Caco-2 (cell line): ENCODE data around the gene CNTN6. TPM values are rescaled to one million over a fixed set of nuclear protein-coding genes. Genes with fewer than 3 reads are reported as not detected.

ENCODE experiments used
- BruUV-seq: library from RNA; stranded (reverse); fragments of 400-500 nt; replicated peaks from 2 replicates; lab custom pipeline; 2021; lab: Mats Ljungman, UMichigan
- CTCF ChIA-PET: fragments of 300-600 bp; sonication (Branson Sonifier 250); formaldehyde crosslinking; loops from one replicate; lab custom pipeline; 2022; ENCODE audit warnings: antibody characterized with exemption; lab: Charles Lee
- POLR2A ChIA-PET: fragments of 300-600 bp; sonication (Branson Sonifier 250); formaldehyde crosslinking; loops from one replicate; lab custom pipeline; 2022; ENCODE audit warnings: antibody characterized with exemption; lab: Charles Lee
- DNase-seq, 2 experiments: peaks; one replicate each; pipeline versions ENCODE4 v3.0.0 to v3.0.0-alpha.2; 2020 to 2022
- H3K27me3 ChIP-seq: replicated peaks from 2 replicates; pipeline ENCODE4 v1.6.0; 2011; ENCODE audit warnings: low read length; ENCODE audit not compliant: control insufficient read depth, insufficient read depth
- H3K36me3 ChIP-seq: 2 replicates; pipeline ENCODE4 v1.5.1; 2011; ENCODE audit warnings: low read length; ENCODE audit not compliant: control insufficient read depth, insufficient read depth
- H3K4me1 ChIP-seq: fragments of 250-450 bp; sonication (Bioruptor Pico); 2 replicates; pipeline ENCODE4 v1.5.1; 2020; ENCODE audit warnings: mild to moderate bottlenecking
- H3K4me3 ChIP-seq: 2 replicates; pipeline ENCODE4 v1.5.1; 2011; ENCODE audit warnings: low read depth, mild to moderate bottlenecking, control low read depth, low read length
- H3K9me3 ChIP-seq: fragments of 250-450 bp; sonication (Bioruptor Pico); 2 replicates; pipeline ENCODE4 v1.5.1; 2020; ENCODE audit warnings: mild to moderate bottlenecking, moderate library complexity
- H3K27ac Mint-ChIP-seq: one replicate; pipeline ENCODE4 v1.8.0; 2022; ENCODE audit warnings: mixed read lengths; ENCODE audit not compliant: unreplicated experiment
- H3K27me3 Mint-ChIP-seq: one replicate; pipeline ENCODE4 v1.8.0; 2022; ENCODE audit warnings: mixed read lengths; ENCODE audit not compliant: insufficient read depth, unreplicated experiment
- H3K36me3 Mint-ChIP-seq: one replicate; pipeline ENCODE4 v1.8.0; 2022; ENCODE audit warnings: mild to moderate bottlenecking, mixed read lengths; ENCODE audit not compliant: insufficient read depth, unreplicated experiment
- H3K4me1 Mint-ChIP-seq: one replicate; pipeline ENCODE4 v1.8.0; 2022; ENCODE audit warnings: low read depth, mixed read lengths; ENCODE audit not compliant: unreplicated experiment
- H3K4me3 Mint-ChIP-seq: one replicate; pipeline ENCODE4 v1.8.0; 2022; ENCODE audit warnings: mild to moderate bottlenecking, moderate library complexity, mixed read lengths; ENCODE audit not compliant: unreplicated experiment
- H3K9me3 Mint-ChIP-seq: one replicate; pipeline ENCODE4 v1.8.0; 2022; ENCODE audit warnings: mixed read lengths; ENCODE audit not compliant: unreplicated experiment
- CTCF ChIP-seq, 2 experiments: fragments of 200-600 bp in 1 of 2; IDR thresholded peaks; 1 replicate in 1 of 2; 2 replicates in 1 of 2; pipeline versions ENCODE4 v1.5.1 to v1.8.0; 2011 to 2022; ENCODE audit warnings: antibody characterized with exemption in 1 of 2, control low read depth in 1 of 2, inconsistent platforms in 1 of 2, low read depth in 1 of 2, low read length in 1 of 2, mild to moderate bottlenecking in 1 of 2, moderate library complexity in 1 of 2; ENCODE audit not compliant: insufficient read depth in 1 of 2, severe bottlenecking in 1 of 2, unreplicated experiment in 1 of 2
- intact Hi-C: fragments of 100-400 bp; cut with micrococcal nuclease; formaldehyde crosslinking; loops from one replicate; pipeline ENCODE4 v1.10.0; 2022; ENCODE audit not compliant: unreplicated experiment
- total RNA-seq: library from RNA; stranded (reverse); gene quantifications from 2 replicates; pipeline ENCODE4 v1.2.3, GENCODE V29; 2022

The CNTN6 gene
- total RNA-seq, 1 experiment from 2014 or later, result not detected

GRCh38 chr3:1252061-1252430 lies 159.2 kb downstream of the CNTN6 start:
- ChIA-PET CTCF (interaction anchor here (0.5 to 1.1 kb wide), 2 partner anchors 170 to 247 kb away, joined by 3 to 5 read pairs; no protein-coding TSS in a partner anchor), POLR2A (no interaction called here)
- no peak overlapping the region for H3K27ac Mint-ChIP-seq
- no TSS peak for BruUV-seq
- Histone ChIP-seq H3K9me3 (no peaks in the 10 kb centered on the region), H3K27me3 (no peaks in the 10 kb centered on the region), H3K4me3 (no peak overlapping the region), H3K4me1 (no peaks in the 10 kb centered on the region), H3K36me3 (no peaks in the 10 kb centered on the region)
- no peaks in the 10 kb centered on the region for H3K9me3 Mint-ChIP-seq
- no peaks in the 10 kb centered on the region for H3K36me3 Mint-ChIP-seq
- H3K4me3 Mint-ChIP-seq, result no peak overlapping the region
- TF ChIP-seq CTCF (IDR thresholded peaks at IDR 0.05; ENCODE audit: insufficient read depth in 1 of 2, low read depth in 1 of 2, low read length in 1 of 2, severe bottlenecking in 1 of 2, unreplicated experiment in 1 of 2), result no peak
- intact Hi-C loops, result loop anchor here (5.0 kb wide), 1 partner anchor 345 kb away; no protein-coding TSS in a partner anchor
- no peak for DNase-seq
- H3K4me1 Mint-ChIP-seq, result no peaks in the 10 kb centered on the region
- H3K27me3 Mint-ChIP-seq, result peaks cover 10% of the 10 kb centered on the region

DNA sequence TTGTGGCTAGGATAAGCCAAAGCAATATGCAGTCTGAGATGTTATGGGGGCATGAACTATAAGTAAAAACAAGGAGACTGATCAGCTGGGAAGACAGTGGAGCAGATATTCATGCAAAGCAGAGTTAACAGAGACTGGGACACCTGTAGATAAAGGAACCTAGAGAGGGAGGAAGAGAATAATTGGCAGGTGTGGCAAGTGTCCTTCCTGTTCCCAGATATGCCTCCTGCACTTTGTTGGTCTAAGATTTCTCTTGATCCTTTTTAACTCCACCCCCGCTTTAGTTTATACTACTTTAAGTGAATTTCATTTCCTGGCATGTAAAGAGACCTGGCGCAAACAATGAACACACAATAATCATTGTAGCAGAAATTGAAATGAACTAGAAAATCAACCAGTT lies 169.4 kb downstream of the CNTN6 start:
- no peaks in the 10 kb centered on the region for H3K4me1 ChIP-seq
- ChIA-PET POLR2A (no interaction called here), CTCF (no interaction called here)
- H3K9me3 ChIP-seq, result no peaks in the 10 kb centered on the region
- intact Hi-C loops, result no loop called here
- H3K27me3 Mint-ChIP-seq, result peaks cover 6% of the 10 kb centered on the region
- no peak for DNase-seq
- H3K9me3 Mint-ChIP-seq, result no peaks in the 10 kb centered on the region
- no peak overlapping the region for H3K4me3 Mint-ChIP-seq
- no peak overlapping the region for H3K27ac Mint-ChIP-seq
- no peak overlapping the region for H3K4me3 ChIP-seq
- no peak for TF ChIP-seq CTCF (IDR thresholded peaks at IDR 0.05; ENCODE audit: insufficient read depth in 1 of 2, low read depth in 1 of 2, low read length in 1 of 2, severe bottlenecking in 1 of 2, unreplicated experiment in 1 of 2)
- H3K4me1 Mint-ChIP-seq, result no peaks in the 10 kb centered on the region
- no peaks in the 10 kb centered on the region for H3K27me3 ChIP-seq
- H3K36me3 ChIP-seq, result no peaks in the 10 kb centered on the region
- no TSS peak for BruUV-seq
- peaks cover 5% of the 10 kb centered on the region for H3K36me3 Mint-ChIP-seq

GRCh38 chr3:1263121-1263520 lies 170.3 kb downstream of the CNTN6 start:
- intact Hi-C loops, result no loop called here
- no peaks in the 10 kb centered on the region for H3K9me3 Mint-ChIP-seq
- peaks cover 5% of the 10 kb centered on the region for H3K36me3 Mint-ChIP-seq
- Histone ChIP-seq H3K4me1 (no peaks in the 10 kb centered on the region), H3K4me3 (no peak overlapping the region), H3K36me3 (no peaks in the 10 kb centered on the region), H3K27me3 (no peaks in the 10 kb centered on the region), H3K9me3 (no peaks in the 10 kb centered on the region)
- H3K4me1 Mint-ChIP-seq, result no peaks in the 10 kb centered on the region
- ChIA-PET POLR2A (no interaction called here), CTCF (no interaction called here)
- no TSS peak for BruUV-seq
- DNase-seq, result no peak
- H3K4me3 Mint-ChIP-seq, result no peak overlapping the region
- no peak overlapping the region for H3K27ac Mint-ChIP-seq
- H3K27me3 Mint-ChIP-seq, result peaks cover 6% of the 10 kb centered on the region
- no peak for TF ChIP-seq CTCF (IDR thresholded peaks at IDR 0.05; ENCODE audit: insufficient read depth in 1 of 2, low read depth in 1 of 2, low read length in 1 of 2, severe bottlenecking in 1 of 2, unreplicated experiment in 1 of 2)
